SKM-1 treated with dmso at 0.1 percent for 144 hours (cell line): ENCODE data around the gene STARD13.
"Not testable (repeated sequence)": the region's sequence is repeated elsewhere in the genome, so short reads cannot be mapped to it uniquely, and the experiment has no call there.

ENCODE experiments used
- DNase-seq: peaks from one replicate; lab custom pipeline; 2025; ENCODE audit not compliant: unreplicated experiment; lab: John Stamatoyannopoulos, UW

Gene STARD13

DNA sequence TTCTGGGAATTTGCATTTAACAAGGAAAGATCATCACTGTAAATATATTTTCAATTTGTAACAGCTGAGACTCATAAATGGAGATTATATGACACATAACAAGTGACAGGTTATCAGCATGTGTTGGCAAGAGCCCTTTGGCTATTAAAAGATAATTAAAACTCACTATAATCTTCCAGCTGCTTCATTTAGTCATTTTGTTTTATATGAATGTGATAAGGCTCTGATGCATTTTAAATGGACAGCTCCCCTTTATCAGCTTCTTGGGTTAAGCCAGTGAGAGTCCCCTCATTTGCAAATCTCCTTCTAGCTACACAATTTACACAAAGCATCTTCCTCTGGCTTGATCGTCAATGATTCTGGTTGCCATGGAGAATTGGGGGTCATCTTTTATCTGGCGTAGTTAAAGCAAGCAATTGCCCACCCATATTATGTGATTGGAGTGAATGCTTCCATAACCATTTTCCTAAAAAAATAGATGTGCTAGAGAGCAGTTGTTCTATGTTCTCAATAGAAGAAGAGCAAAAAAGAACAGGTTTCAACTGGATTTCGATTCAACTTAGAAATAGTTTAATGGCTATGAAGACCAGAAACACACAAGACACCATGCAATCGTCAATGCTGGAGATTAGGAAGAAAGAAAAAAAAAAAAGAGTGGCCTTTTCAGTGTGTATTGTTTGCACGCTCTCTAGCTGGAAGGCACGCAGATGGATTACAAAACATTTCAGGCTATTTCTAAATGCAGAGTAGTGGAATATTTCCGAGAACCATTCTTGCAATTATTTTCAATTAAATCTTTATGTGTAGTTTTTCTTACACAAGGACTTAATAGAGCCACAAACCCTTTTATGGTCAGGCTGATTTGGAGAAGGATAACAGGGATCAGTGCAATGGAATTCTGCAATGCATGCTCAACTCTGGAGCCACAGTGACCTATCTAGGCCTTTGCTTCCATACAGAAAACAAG is 27.4 kb downstream of the STARD13 start:
- DNase-seq, result no peak

DNA sequence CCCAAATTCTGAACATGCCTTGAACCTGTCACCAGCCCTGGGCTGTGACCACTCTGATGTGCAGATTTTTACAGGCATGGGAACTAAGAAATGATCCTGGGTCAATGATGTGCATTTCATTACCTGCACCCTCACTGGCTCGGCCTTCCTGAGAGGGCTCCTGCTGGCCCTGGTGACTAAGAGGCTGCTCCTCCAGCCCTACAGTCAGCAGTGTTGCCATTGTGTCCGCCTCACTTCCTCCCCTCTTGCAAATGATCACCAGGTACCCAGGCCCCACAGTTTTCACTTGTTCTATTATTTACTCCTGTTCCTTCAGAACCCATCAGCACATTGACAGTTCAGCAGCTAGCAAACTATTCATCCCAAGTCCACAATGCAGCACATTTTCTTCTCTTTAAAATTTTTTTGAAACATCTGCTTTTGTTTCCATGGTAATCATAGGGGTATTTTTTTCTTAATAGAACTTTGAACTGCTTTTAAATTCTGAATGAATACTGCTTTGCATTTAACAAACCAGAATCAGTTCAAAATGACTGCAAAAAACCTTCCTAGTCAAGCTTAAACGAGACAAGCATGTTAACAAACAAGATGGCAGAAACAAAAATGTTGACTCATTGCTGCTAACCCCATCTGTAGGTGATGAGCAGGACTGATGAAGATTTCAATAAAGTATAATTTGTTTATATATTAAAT is 29.3 kb downstream of the STARD13 start:
- no peak for DNase-seq

DNA sequence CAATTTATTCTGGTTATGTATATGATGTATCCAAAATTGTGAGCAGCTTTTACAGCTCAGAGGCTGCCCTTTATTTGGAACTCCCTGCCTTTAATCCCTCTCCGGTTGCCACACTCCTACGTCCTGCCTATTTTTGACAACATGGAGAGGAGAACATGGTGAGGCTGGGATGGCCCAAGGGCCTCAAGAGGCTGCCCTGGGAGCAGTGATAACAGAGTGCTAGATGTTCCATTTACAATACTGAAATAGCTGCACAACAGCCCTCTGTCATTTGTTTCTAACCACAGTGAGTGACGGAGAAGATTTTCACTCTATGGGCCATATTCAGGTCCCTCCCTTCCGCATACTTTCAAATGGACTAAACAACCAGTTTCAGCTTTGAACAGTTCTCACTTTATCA is 33.4 kb downstream of the STARD13 start:
- DNase-seq, result no peak

DNA sequence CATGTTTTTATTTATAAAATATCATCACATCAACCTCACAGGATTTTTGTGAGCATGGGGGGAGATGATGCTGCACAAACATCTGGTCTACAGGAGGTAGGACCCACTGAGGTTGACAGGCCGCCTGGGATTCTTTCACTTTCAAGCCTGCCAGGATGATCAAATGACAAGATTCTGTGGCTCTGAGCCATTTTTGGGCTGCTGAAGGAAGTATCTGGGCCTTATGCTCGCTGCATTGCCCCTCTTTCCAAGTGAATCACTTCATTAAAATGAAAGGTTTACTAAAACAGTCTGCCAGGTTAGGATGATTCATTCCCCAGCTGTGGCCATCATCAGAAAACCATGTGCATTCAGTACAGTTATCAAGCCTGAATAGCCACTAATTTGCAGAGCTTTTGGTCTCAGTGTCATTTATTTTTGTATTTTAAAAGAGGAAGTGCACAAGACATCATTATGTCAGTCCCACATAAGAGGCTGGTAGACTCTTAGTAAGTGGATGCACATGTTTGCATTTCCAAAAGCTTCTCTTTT is 34.4 kb downstream of the STARD13 start:
- DNase-seq, result no peak

DNA sequence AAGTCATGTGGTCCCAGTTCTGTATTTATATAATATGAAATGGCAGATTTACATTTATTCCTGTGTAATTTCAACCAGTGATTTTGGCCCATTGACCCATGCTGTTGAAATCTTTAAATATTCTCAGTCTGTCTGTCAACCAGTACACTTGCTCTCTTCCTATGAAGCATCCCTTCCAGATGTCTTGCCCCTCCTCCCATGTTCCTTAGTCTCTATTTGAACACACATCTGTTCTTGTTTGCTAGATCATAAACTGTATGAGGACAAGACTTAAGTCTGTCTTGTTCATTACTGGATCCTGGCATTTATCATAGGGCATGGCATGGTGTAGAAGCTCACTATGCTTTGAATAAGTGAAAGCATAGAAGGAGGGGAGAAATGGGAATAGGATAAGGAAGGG is 34.9 kb downstream of the STARD13 start:
- DNase-seq, result no peak

DNA sequence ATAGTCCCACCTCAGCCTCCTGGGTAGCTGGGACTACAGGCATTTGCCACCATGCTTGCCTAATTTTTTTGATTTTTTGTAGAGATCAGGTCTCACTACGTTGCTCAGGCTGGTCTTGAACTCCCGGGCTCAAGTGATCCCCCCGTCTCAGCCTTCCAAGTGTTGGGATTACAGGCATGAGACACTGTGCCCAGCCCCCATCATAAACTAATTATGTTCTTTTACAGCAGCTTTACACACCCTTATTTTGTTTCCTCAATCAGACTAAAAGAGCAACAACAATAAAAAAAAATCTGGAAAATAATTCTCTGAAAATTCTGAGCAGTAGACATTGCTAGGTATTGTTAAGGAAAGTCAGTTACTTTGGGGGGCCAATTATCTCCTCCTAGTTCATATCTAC is 35.7 kb downstream of the STARD13 start:
- no peak for DNase-seq

DNA sequence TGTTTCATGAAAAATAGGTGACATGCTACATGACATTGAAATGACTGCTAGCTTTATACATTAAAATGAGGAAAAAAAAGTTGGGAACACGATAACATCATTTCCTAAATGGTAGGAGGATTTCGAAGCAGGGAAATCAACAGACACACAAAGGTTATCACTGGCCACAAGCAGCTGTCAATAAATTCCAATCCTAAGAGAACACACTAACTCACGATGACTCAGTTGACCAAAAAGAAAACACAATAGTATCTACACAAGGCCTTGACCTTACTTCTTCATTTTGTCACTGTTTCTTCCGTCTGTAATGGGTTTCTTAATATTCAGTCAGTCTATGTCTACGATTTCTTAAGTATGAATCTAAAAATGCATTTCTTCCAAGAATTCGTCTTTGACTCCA is 36.5 kb downstream of the STARD13 start:
- DNase-seq, result no peak

DNA sequence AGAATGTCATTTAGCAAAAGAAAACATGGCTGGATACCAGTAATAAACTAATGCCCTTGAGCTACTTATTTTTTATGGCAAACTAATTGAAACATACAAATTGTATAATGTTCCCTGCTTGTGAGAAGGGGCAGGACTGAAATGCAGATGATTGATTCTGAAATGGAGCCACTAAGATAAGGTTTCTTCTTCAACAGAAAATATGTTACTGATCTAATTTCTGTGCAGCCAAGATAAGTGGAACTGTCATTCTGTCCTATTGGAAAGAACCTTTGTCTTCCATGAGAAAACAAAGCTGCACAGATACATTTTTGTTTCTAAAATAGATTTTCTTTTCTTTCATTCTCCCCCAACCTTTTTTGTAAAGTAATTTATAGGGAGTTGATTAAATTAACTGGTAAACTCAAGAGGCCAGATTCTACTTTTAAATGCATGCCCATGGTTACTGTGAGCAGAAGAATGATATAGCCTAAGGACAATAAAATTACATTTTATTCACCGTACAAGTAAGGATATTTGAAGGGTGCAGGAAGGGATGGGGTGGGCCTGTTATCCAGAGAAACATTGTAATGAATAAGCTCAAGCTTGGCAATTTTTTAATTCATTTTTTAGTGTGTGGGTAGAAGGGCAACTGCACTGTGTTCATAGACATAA is 39.9 kb downstream of the STARD13 start:
- DNase-seq, result no peak

DNA sequence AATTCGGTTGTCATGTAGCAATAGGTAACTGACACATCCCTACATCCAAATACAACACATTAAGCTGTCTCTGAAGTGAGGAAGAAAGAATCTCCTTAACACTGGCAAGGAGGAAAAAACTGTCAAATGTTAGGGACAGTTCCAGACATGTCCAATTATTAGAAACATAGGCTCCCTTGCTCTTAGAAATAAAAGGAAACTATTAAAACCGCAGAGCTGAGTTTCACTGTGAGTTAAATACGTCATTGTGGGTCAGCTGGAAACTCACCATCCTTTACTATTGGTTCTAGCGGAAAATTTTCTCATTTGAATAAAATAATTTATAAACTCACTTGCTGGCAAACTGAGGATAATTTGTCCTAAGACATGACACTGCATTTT is 40.7 kb downstream of the STARD13 start:
- DNase-seq, result no peak

DNA sequence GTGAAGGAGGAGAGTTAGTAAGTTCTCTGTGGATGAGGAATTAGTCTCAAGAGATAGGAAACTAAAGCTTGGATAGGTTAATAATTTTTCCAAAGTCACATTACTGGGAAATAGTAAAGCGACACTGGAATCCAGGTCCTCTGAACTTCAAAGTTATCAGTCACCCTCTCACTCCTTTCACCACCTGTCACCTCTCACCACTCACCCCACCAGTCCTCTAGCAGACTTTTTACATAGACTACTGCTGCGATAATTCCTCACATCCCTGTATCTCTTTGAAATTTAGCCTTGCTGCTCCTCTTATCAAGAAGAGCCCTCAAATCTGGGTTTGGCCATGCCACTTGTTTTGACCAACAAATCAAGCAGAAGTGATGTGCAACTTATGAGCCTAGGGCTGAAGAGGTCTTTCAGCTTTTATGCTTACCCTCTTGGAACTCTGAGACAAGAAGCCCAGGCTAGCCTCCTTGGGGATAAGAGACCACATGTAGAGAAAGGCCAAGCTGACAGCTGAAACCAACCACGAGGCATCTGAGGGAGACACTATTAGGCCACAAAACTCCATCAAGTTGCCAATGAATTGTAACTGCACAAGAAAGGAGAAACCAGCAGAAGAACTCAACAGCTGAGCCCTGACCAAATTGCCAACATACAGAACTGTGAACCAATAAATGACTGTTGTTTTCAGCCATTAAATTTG is 41.2 kb downstream of the STARD13 start:
- DNase-seq, result no peak

DNA sequence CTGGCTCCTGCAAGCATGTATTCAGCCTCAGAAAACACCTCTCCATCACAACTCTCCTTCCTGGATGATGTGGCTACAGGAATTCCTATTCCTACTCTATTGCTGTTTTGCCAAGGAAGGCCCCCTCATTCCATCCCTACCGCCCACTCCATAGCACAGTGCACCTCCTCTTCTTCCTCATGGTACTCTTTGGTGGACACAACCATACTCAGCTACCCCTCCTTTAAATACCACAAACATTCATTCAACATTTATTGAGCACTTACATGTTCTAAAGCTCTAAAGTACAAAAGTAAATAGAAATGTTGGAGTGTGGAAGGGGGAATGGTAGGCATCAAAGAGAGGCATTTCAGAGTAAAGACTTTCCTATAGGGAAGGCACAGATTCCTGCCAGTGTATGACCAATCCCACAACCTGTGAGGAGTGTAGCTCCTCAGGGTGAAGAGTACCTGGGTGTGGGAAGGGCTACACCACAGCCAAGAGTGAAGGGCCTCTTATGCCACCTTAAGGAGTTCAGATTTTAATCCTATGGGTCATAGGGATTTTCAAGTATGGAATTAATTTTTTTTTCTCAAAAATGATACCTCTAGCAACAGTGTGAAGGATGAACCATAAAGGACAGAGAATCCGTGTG is 42.5 kb downstream of the STARD13 start:
- DNase-seq, result no peak

DNA sequence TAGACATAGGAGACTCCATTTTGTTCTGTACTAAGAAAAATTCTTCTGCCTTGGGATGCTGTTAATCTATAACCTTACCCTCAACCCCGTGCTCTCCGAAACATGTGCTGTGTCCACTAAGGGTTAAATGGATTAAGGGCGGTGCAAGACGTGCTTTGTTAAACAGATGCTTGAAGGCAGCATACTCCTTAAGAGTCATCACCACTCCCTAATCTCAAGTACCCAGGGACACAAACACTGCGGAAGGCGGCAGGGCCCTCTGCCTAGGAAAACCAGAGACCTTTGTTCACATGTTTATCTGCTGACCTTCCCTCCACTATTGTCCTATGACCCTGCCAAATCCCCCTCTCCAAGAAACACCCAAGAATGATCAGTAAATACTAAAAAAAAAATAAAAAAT is 43.2 kb downstream of the STARD13 start:
- not testable (repeated sequence) for DNase-seq

DNA sequence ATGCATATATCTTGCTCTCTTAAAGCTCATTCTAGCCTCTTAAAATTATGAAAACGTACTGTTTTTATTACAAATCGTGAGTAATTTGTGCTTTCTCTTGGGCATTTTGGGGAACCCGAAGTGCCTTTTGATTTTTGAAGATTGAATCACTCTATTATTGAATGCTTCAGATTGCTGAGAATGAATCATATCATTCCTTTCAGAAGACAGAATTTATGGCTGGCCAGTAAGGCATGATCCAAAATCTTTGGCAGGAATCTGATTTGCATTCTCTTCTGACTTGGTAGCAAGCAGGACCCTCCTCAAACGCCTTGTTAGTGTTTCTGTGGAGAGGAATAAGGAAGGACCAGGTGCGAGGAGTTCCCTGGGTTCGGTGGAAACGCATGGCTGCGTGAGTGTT is 49.5 kb downstream of the STARD13 start:
- no peak for DNase-seq

DNA sequence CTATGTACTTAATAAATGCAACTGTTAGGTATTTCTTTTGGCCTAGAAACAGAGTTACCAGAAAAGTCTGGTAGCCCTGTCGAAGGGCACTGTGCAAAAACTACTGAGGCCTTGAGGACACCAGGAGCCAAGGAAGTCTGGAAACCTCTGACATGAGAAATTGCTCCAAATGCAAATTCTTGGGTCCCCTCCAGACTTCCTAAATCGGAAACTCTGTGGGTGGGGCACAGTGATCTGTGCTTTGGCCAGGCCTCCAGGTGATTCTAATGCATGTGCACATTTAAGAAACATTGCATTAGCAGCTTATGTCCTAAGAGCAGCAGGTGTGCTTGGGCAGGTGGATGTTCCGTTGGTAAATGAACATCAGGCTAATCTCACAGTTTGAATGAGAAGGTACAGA is 50.0 kb downstream of the STARD13 start:
- DNase-seq, result no peak

DNA sequence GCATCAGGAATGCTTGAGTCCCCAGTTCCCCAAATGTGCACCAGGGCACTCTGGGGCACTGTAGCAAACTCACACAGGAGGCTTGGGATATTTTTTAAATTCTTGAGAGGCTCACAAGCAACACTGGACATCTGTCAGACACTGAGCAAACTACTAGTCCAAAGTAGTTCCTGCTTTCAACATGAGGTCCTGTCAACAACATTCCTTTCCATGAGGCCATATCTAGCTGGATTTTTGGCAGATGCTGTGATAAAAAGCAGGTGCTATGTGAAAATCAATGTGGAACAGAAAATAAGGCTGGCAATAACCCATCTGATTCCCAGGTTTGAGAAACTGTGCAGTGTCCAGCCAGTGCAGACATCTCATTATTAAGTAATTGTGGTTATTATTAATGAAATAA is 50.5 kb downstream of the STARD13 start:
- no peak for DNase-seq

DNA sequence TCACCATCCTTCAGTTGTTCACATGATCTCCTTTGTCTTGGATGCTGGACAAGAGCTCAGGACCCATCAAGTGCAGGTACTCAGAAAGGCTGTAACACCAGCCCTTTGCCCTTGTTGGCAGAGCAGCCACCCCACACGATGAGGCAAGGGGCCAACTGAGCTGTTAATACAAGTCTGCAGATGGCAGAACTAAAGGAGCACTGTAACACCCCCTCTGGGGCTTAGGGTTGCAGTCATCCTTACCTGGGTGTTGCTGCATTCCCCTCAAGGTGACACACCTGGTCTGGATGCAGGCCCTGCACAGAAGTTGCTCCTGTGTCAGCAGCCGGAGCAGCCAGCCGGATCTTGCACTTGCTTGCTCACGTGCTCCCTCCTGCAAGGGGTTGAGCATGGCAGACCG is 52.0 kb downstream of the STARD13 start:
- DNase-seq, result no peak

DNA sequence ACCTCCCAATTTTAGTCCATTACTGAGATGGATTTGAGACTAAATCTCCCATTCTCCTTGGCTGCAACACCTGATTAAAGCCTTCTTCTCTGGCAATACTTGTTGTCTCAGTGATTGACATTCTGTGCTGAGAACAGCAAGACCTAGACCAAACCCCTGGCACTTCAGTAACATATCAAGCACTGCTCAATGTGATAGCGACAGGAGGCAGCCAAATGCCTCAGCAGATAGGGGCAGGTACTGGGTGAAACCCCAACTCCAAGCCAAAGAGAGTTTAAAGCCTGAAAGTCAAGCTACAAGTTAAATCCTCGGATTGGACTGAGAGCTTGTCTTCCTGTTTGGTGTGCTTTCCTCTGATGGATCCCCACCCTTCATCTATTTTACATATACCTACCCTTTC is 52.7 kb downstream of the STARD13 start:
- no peak for DNase-seq

DNA sequence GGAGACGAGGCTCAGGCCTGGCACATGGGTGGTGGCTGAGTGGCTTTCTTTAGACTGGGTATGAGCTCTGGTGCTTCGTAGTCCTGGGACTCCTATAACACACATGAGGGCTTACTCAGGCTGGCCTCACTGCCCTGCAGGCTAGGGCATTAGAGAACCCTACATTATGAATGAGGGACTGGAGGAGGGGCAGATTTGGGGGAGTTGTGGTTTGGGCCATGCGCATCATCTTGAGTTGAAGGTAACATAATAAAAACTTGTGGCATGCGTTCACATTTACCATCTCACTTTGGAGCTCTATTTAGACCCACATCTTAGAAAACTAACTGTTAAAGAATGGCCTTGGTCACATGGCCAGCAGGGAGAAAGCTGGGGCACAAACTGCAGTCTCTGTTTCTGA is 54.2 kb downstream of the STARD13 start:
- DNase-seq, result no peak

DNA sequence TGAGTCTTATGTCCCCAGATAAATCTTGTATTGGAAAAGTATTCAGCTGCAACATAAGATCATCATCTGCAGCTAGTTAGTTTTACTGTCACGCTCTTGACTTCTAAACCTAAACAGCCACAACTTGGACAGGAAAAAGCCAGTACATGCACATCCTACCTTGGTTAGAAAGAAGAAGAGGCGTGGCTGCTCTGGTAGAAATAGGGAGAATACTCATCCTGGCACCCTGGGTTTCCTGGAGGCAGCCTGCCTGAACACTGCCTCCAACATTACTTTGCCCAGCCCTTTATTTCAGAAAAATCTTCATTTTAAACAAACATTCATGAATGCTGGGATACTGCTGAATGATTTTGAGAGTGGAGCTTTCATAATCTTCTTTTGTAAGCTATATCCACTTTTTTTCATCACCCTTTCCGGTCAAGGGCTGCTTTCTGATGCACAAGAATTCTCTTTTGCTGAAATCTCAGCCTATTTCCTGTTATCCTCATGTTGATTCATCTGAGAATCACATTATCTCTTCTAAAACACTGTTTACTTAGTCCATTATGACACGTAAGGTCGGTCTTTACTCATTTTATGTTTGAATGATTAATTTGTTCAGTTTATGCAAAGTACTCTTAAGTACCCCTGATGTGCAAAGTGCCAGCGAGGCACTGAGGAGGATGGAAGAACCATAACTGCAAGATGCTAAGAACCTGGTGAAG is 55.2 kb downstream of the STARD13 start:
- no peak for DNase-seq
